Muscle layer of duodenum (tissue), 2 donors: Measurements from ENCODE around the gene CCDC138.
A peak's percentile ranks its signal among the peaks of the same experiment; 100 is the strongest.
"Not testable (repeated sequence)": the region's sequence is repeated elsewhere in the genome, so short reads cannot be mapped to it uniquely, and the experiment has no call there.

ENCODE experiments used
- H3K27ac ChIP-seq: one replicate; pipeline ENCODE4 v1.7.0; 2013; ENCODE audit warnings: mild to moderate bottlenecking, low read length
- H3K27me3 ChIP-seq: one replicate; pipeline ENCODE4 v1.7.0; 2013; ENCODE audit warnings: low read depth, mild to moderate bottlenecking, control low read depth, low read length
- H3K36me3 ChIP-seq, 2 donors: one replicate each; pipeline ENCODE4 v1.7.0; 2013; ENCODE audit warnings: low read length in 2 of 2, control low read depth in 1 of 2, mild to moderate bottlenecking in 1 of 2; ENCODE audit not compliant: insufficient read depth in 2 of 2, control insufficient read depth in 1 of 2
- H3K4me1 ChIP-seq, 2 donors: one replicate each; pipeline ENCODE4 v1.7.0; 2013; ENCODE audit warnings: low read length in 2 of 2, mild to moderate bottlenecking in 2 of 2, control low read depth in 1 of 2, moderate library complexity in 1 of 2; ENCODE audit not compliant: insufficient read depth in 2 of 2, control insufficient read depth in 1 of 2
- H3K4me3 ChIP-seq, 2 donors: one replicate each; pipeline ENCODE4 v1.7.0; 2013; ENCODE audit warnings: low read length in 2 of 2, low read depth in 1 of 2, mild to moderate bottlenecking in 1 of 2
- H3K9me3 ChIP-seq, 2 donors: one replicate each; pipeline ENCODE4 v1.7.0; 2013; ENCODE audit warnings: low read length in 2 of 2, control low read depth in 1 of 2, mild to moderate bottlenecking in 1 of 2; ENCODE audit not compliant: control insufficient read depth in 1 of 2
- donor health status: healthy.

Gene CCDC138

GRCh38 chr2:108786354-108787215 is at the start of gene CCDC138:
TSS of gene CCDC138 (plus strand) at chr2:108786771. CDS start at chr2:108786823, 52 bp downstream.
- peak within 1 kb of the TSS; percentile 74 to 79 for H3K4me3 ChIP-seq
- no peaks in the 10 kb centered on the region for H3K27me3 ChIP-seq
- H3K9me3 ChIP-seq: no peaks in the 10 kb centered on the region
- H3K27ac ChIP-seq: peak within 1 kb of the TSS; percentile 58
- H3K36me3 ChIP-seq: peaks cover 22 to 25% of the 10 kb centered on the region in 2 donors
- H3K4me1 ChIP-seq: peaks cover 5 to 8% of the 10 kb centered on the region in 2 donors

GRCh38 chr2:108757973-108758372 is 28.6 kb upstream of the CCDC138 start:
- peaks cover 3 to 14% of the 10 kb centered on the region in 2 donors for H3K36me3 ChIP-seq
- not testable (repeated sequence) for H3K9me3 ChIP-seq

GRCh38 chr2:108762618-108763017 is 24.0 kb upstream of the CCDC138 start:
- not testable (repeated sequence) for H3K27me3 ChIP-seq, H3K4me1 ChIP-seq, H3K4me3 ChIP-seq, H3K9me3 ChIP-seq, H3K27ac ChIP-seq
- H3K36me3 ChIP-seq: peaks cover 25 to 31% of the 10 kb centered on the region in 2 donors

More at GRCh38 chr2:108757973-108758372, 28.6 kb upstream of the CCDC138 start:
- not testable (repeated sequence) for H3K27me3 ChIP-seq, H3K27ac ChIP-seq, H3K4me1 ChIP-seq, H3K4me3 ChIP-seq

- not testable (repeated sequence) for H3K27ac ChIP-seq, H3K27me3 ChIP-seq, H3K9me3 ChIP-seq, H3K4me1 ChIP-seq, H3K4me3 ChIP-seq
- H3K36me3 ChIP-seq: peaks cover 28 to 33% of the 10 kb centered on the region in 2 donors
These were observed 19.9 kb upstream of the CCDC138 start for GRCh38 chr2:108766671-108767070.

GRCh38 chr2:108767859-108768258 is 18.7 kb upstream of the CCDC138 start:
- not testable (repeated sequence) for H3K4me3 ChIP-seq, H3K27me3 ChIP-seq, H3K27ac ChIP-seq, H3K9me3 ChIP-seq, H3K4me1 ChIP-seq
- peaks cover 36 to 42% of the 10 kb centered on the region in 2 donors for H3K36me3 ChIP-seq

- H3K27ac ChIP-seq: no peak overlapping the region
- H3K4me3 ChIP-seq: no peak overlapping the region
- H3K36me3 ChIP-seq: peaks cover 47 to 58% of the 10 kb centered on the region in 2 donors
- H3K9me3 ChIP-seq: no peaks in the 10 kb centered on the region
- no peaks in the 10 kb centered on the region for H3K4me1 ChIP-seq
- H3K27me3 ChIP-seq: no peaks in the 10 kb centered on the region
These were observed 10.1 kb upstream of the CCDC138 start for GRCh38 chr2:108776475-108776874.

GRCh38 chr2:108778857-108779256 is 7.7 kb upstream of the CCDC138 start:
- peaks cover 45 to 54% of the 10 kb centered on the region in 2 donors for H3K36me3 ChIP-seq
- no peak overlapping the region for H3K4me3 ChIP-seq
- no peaks in the 10 kb centered on the region for H3K4me1 ChIP-seq
- no peaks in the 10 kb centered on the region for H3K9me3 ChIP-seq
- H3K27ac ChIP-seq: no peak overlapping the region
- no peaks in the 10 kb centered on the region for H3K27me3 ChIP-seq

- Histone ChIP-seq H3K36me3 (peaks cover 22 to 25% of the 10 kb centered on the region in 2 donors), H3K27ac (peak overlapping the region; percentile 58), H3K9me3 (no peaks in the 10 kb centered on the region), H3K27me3 (no peaks in the 10 kb centered on the region), H3K4me3 (peak overlapping the region; percentile 74 to 79), H3K4me1 (peaks cover 5 to 8% of the 10 kb centered on the region in 2 donors)
These were observed 590 bp upstream of the CCDC138 start for GRCh38 chr2:108786008-108786353.

GRCh38 chr2:108787216-108787541 is 608 bp downstream of the CCDC138 start:
- Histone ChIP-seq H3K4me1 (peaks cover 5 to 8% of the 10 kb centered on the region in 2 donors), H3K27ac (peak overlapping the region; percentile 16), H3K27me3 (no peaks in the 10 kb centered on the region), H3K4me3 (peak overlapping the region; percentile 74 to 79), H3K36me3 (peaks cover 20 to 21% of the 10 kb centered on the region in 2 donors), H3K9me3 (no peaks in the 10 kb centered on the region)

- H3K27ac ChIP-seq: no peak overlapping the region
- H3K36me3 ChIP-seq: peaks cover 0 to 4% of the 10 kb centered on the region in 2 donors
- H3K27me3 ChIP-seq: no peaks in the 10 kb centered on the region
- H3K4me3 ChIP-seq: no peak overlapping the region
- H3K4me1 ChIP-seq: no peaks in the 10 kb centered on the region
- H3K9me3 ChIP-seq: no peaks in the 10 kb centered on the region
These were observed 16.6 kb downstream of the CCDC138 start for GRCh38 chr2:108803045-108803736.

- Histone ChIP-seq H3K4me1 (no peaks in the 10 kb centered on the region), H3K9me3 (peaks cover 0 to 4% of the 10 kb centered on the region in 2 donors), H3K27me3 (no peaks in the 10 kb centered on the region), H3K27ac (no peak overlapping the region), H3K4me3 (no peak overlapping the region), H3K36me3 (peaks cover 0 to 9% of the 10 kb centered on the region in 2 donors)
These were observed 18.5 kb downstream of the CCDC138 start for GRCh38 chr2:108805032-108805431.
